Measurements from ENCODE around the gene TWIST2.

TWIST2 gene

GRCh38 chr2:238908960-238909951 lies 61.4 kb downstream of the TWIST2 start:
- DNase-seq: no peak

- DNase-seq: no peak
These were observed 63.0 kb downstream of the TWIST2 start for GRCh38 chr2:238910751-238911351.

- no peak for DNase-seq
These were observed 63.7 kb downstream of the TWIST2 start for GRCh38 chr2:238911376-238912227.

GRCh38 chr2:238912228-238912915 lies 64.5 kb downstream of the TWIST2 start:
- no peak for DNase-seq

- DNase-seq: no peak
These were observed 65.3 kb downstream of the TWIST2 start for GRCh38 chr2:238912916-238913875.

GRCh38 chr2:238913931-238914647 lies 66.2 kb downstream of the TWIST2 start:
- no peak for DNase-seq

- DNase-seq: no peak
These were observed 66.7 kb downstream of the TWIST2 start for GRCh38 chr2:238914648-238915015.

GRCh38 chr2:238915196-238915595 lies 67.3 kb downstream of the TWIST2 start:
- DNase-seq: no peak

- DNase-seq: no peak
These were observed 67.7 kb downstream of the TWIST2 start for GRCh38 chr2:238915596-238915995.

- no peak for DNase-seq
These were observed 68.4 kb downstream of the TWIST2 start for GRCh38 chr2:238916176-238916874.

- DNase-seq: no peak
These were observed 69.1 kb downstream of the TWIST2 start for GRCh38 chr2:238916875-238917590.

- DNase-seq: no peak
These were observed 71.4 kb downstream of the TWIST2 start for GRCh38 chr2:238919307-238919706.

- no peak for DNase-seq
These were observed 72.2 kb downstream of the TWIST2 start for GRCh38 chr2:238920053-238920452.

- DNase-seq: no peak
These were observed 72.7 kb downstream of the TWIST2 start for GRCh38 chr2:238920601-238921001.

GRCh38 chr2:238921259-238921658 lies 73.4 kb downstream of the TWIST2 start:
- DNase-seq: no peak

GRCh38 chr2:238921681-238922319 lies 73.9 kb downstream of the TWIST2 start:
- DNase-seq: no peak

GRCh38 chr2:238922435-238922834 lies 74.5 kb downstream of the TWIST2 start:
- no peak for DNase-seq

- no peak for DNase-seq
These were observed 76.1 kb downstream of the TWIST2 start for GRCh38 chr2:238924032-238924431.

GRCh38 chr2:238924796-238925195 lies 76.9 kb downstream of the TWIST2 start:
- no peak for DNase-seq
